Activated naive CD4-positive, alpha-beta T cell treated with anti-CD3 and anti-CD28 coated beads, Interleukin-2, amount 50 U/mL, for 24 hours (primary cell): ENCODE data around the gene NPNT.
"Not testable (repeated sequence)": the region's sequence is repeated elsewhere in the genome, so short reads cannot be mapped to it uniquely, and the experiment has no call there.

Source experiments
- H3K27ac Mint-ChIP-seq: one replicate; pipeline ENCODE4 v1.8.0; 2021; ENCODE audit warnings: mild to moderate bottlenecking, mixed read lengths
- H3K27me3 Mint-ChIP-seq: one replicate; pipeline ENCODE4 v1.8.0; 2021; ENCODE audit warnings: mixed read lengths
- H3K36me3 Mint-ChIP-seq: one replicate; pipeline ENCODE4 v1.8.0; 2021; ENCODE audit warnings: mixed read lengths
- H3K4me1 Mint-ChIP-seq: one replicate; pipeline ENCODE4 v1.8.0; 2021; ENCODE audit warnings: mixed read lengths
- H3K4me3 Mint-ChIP-seq: one replicate; pipeline ENCODE4 v1.8.0; 2021; ENCODE audit warnings: mild to moderate bottlenecking, mixed read lengths
- H3K9me3 Mint-ChIP-seq: one replicate; pipeline ENCODE4 v1.8.0; 2021; ENCODE audit warnings: mixed read lengths

The NPNT gene

GRCh38 chr4:105894660-105895582 is at the start of gene NPNT:
NPNT (plus strand) TSS chr4:105895471; CDS start chr4:105895653, 182 bp downstream.
- Mint-ChIP-seq H3K9me3 (peaks cover 5% of the 10 kb centered on the region), H3K36me3 (no peaks in the 10 kb centered on the region), H3K4me1 (peaks cover 4% of the 10 kb centered on the region), H3K27me3 (peaks cover 56% of the 10 kb centered on the region), H3K27ac (no peak within 1 kb of the TSS), H3K4me3 (no peak within 1 kb of the TSS)

- H3K4me3 Mint-ChIP-seq: no peak overlapping the region
- no peak overlapping the region for H3K27ac Mint-ChIP-seq
- H3K4me1 Mint-ChIP-seq: no peaks in the 10 kb centered on the region
- H3K36me3 Mint-ChIP-seq: peaks cover 10% of the 10 kb centered on the region
- H3K27me3 Mint-ChIP-seq: no peaks in the 10 kb centered on the region
- no peaks in the 10 kb centered on the region for H3K9me3 Mint-ChIP-seq
Observed at GRCh38 chr4:105845559-105845958, 49.7 kb upstream of the NPNT start.

- H3K27ac Mint-ChIP-seq, H3K4me1 Mint-ChIP-seq, H3K4me3 Mint-ChIP-seq, H3K36me3 Mint-ChIP-seq, H3K9me3 Mint-ChIP-seq, H3K27me3 Mint-ChIP-seq: not testable (repeated sequence)
Observed at GRCh38 chr4:105848359-105848758, 46.9 kb upstream of the NPNT start.

GRCh38 chr4:105851196-105851595 is 44.1 kb upstream of the NPNT start:
- H3K9me3 Mint-ChIP-seq: peaks cover 13% of the 10 kb centered on the region
- H3K27ac Mint-ChIP-seq: no peak overlapping the region
- H3K4me3 Mint-ChIP-seq: no peak overlapping the region
- H3K4me1 Mint-ChIP-seq: no peaks in the 10 kb centered on the region
- no peaks in the 10 kb centered on the region for H3K27me3 Mint-ChIP-seq
- H3K36me3 Mint-ChIP-seq: peaks cover 20% of the 10 kb centered on the region

- peaks cover 27% of the 10 kb centered on the region for H3K36me3 Mint-ChIP-seq
- not testable (repeated sequence) for H3K4me1 Mint-ChIP-seq, H3K4me3 Mint-ChIP-seq, H3K27ac Mint-ChIP-seq, H3K27me3 Mint-ChIP-seq
- H3K9me3 Mint-ChIP-seq: peaks cover 18% of the 10 kb centered on the region
Observed at GRCh38 chr4:105852230-105852629, 43.0 kb upstream of the NPNT start.

DNA sequence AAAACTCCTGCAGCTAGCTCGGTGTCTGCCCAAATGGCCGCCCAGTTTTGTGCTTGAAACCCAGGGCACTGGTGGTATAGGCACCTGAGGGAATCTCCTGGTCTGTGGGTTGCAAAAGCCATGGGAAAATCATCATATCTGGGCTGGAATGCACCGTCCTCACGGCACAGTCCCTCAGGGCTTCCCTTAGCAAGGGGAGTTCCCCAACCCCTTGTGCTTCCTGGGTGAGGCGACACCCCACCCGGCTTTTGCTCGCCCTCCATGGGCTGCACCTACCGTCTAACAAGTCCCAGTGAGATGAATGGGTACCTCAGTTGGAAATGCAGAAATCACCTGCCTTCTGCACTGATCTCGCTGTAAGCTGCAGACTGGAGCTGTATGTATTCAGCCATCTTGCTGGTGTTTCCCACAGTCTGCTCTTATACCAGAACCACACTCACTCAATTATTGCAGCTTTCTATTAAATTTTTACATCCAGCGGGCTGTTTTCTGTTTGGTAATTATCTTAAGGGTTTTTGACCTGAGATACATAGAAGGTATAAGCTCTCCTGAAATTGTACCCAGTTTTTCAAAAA is 36.7 kb upstream of the NPNT start:
- H3K27ac Mint-ChIP-seq: no peak overlapping the region
- peaks cover 19% of the 10 kb centered on the region for H3K36me3 Mint-ChIP-seq
- no peak overlapping the region for H3K4me3 Mint-ChIP-seq
- no peaks in the 10 kb centered on the region for H3K4me1 Mint-ChIP-seq
- no peaks in the 10 kb centered on the region for H3K27me3 Mint-ChIP-seq
- peaks cover 31% of the 10 kb centered on the region for H3K9me3 Mint-ChIP-seq

- no peaks in the 10 kb centered on the region for H3K27me3 Mint-ChIP-seq
- H3K36me3 Mint-ChIP-seq: peaks cover 14% of the 10 kb centered on the region
- no peak overlapping the region for H3K4me3 Mint-ChIP-seq
- no peaks in the 10 kb centered on the region for H3K4me1 Mint-ChIP-seq
- no peak overlapping the region for H3K27ac Mint-ChIP-seq
- H3K9me3 Mint-ChIP-seq: peaks cover 26% of the 10 kb centered on the region
Observed at GRCh38 chr4:105859233-105859632, 36.0 kb upstream of the NPNT start.

DNA sequence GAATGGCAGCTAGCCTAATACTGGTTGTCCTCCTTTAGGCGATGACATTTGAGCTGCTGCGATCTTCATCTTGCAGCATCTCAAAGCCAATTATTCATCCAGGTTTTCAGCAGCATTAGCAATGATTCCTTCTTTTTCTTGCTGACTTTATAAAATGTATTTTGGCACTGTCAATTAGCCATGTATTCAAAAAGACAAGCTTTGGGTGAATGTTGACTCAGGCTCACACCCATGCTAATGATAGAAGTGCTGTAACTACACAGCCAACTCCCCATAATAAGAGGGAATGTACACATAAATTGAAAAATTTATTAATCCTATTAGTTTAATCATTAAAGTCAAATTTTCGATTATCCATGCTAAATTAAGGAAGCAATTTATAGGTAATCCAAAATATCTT is 24.3 kb upstream of the NPNT start:
- Mint-ChIP-seq H3K9me3 (no peaks in the 10 kb centered on the region), H3K27ac (no peak overlapping the region), H3K27me3 (peaks cover 4% of the 10 kb centered on the region), H3K36me3 (no peaks in the 10 kb centered on the region), H3K4me3 (no peak overlapping the region), H3K4me1 (no peaks in the 10 kb centered on the region)

DNA sequence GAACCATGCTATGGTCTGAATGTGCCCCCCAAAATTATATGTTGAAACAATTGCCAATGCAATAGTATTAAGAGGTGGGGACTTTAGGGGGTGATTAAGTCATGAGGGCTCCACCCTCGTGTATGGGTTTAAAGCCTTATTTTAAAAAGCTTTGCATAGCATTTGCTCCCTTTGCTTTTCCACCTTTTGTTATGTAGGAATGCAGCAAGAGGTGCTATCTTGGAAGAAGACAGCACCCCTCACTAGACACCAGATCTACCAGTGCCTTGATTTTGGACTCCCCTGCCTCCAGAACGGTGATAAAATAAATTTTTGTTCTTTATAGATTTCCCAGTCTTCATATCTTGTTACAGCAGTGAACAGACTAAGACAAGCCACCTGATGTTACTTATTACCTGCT is 23.3 kb upstream of the NPNT start:
- no peak overlapping the region for H3K27ac Mint-ChIP-seq
- H3K27me3 Mint-ChIP-seq: peaks cover 4% of the 10 kb centered on the region
- no peaks in the 10 kb centered on the region for H3K36me3 Mint-ChIP-seq
- no peaks in the 10 kb centered on the region for H3K4me1 Mint-ChIP-seq
- no peaks in the 10 kb centered on the region for H3K9me3 Mint-ChIP-seq
- H3K4me3 Mint-ChIP-seq: no peak overlapping the region

DNA sequence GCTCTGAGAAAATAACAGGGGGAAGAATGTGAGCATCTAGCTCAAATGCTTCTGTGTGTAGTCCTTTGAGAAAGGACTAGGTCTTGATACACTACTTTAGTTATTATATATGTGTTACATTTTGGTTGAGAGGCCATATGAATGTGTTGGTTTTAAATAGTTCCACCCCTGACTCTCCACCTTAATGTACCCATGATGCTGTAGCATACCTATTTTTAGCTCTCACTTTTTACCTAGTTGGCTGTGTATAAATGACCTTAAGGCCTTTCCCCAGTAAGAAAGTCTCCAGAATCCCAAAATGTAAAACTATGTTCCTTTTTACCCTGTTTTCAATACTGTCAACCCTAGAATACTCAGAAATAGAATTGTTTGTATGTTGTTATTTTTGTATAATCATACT is 20.0 kb upstream of the NPNT start:
- no peak overlapping the region for H3K4me3 Mint-ChIP-seq
- no peaks in the 10 kb centered on the region for H3K4me1 Mint-ChIP-seq
- H3K9me3 Mint-ChIP-seq: no peaks in the 10 kb centered on the region
- peaks cover 9% of the 10 kb centered on the region for H3K27me3 Mint-ChIP-seq
- no peaks in the 10 kb centered on the region for H3K36me3 Mint-ChIP-seq
- no peak overlapping the region for H3K27ac Mint-ChIP-seq

GRCh38 chr4:105878668-105879067 is 16.6 kb upstream of the NPNT start:
- Mint-ChIP-seq H3K4me1 (no peaks in the 10 kb centered on the region), H3K27ac (no peak overlapping the region), H3K4me3 (no peak overlapping the region), H3K27me3 (peaks cover 12% of the 10 kb centered on the region), H3K36me3 (no peaks in the 10 kb centered on the region), H3K9me3 (no peaks in the 10 kb centered on the region)

- Mint-ChIP-seq H3K9me3 (peaks cover 9% of the 10 kb centered on the region), H3K27me3 (peaks cover 17% of the 10 kb centered on the region), H3K4me1 (no peaks in the 10 kb centered on the region), H3K36me3 (no peaks in the 10 kb centered on the region), H3K27ac (no peak overlapping the region), H3K4me3 (no peak overlapping the region)
Observed at GRCh38 chr4:105887508-105887907, 7.8 kb upstream of the NPNT start.

DNA sequence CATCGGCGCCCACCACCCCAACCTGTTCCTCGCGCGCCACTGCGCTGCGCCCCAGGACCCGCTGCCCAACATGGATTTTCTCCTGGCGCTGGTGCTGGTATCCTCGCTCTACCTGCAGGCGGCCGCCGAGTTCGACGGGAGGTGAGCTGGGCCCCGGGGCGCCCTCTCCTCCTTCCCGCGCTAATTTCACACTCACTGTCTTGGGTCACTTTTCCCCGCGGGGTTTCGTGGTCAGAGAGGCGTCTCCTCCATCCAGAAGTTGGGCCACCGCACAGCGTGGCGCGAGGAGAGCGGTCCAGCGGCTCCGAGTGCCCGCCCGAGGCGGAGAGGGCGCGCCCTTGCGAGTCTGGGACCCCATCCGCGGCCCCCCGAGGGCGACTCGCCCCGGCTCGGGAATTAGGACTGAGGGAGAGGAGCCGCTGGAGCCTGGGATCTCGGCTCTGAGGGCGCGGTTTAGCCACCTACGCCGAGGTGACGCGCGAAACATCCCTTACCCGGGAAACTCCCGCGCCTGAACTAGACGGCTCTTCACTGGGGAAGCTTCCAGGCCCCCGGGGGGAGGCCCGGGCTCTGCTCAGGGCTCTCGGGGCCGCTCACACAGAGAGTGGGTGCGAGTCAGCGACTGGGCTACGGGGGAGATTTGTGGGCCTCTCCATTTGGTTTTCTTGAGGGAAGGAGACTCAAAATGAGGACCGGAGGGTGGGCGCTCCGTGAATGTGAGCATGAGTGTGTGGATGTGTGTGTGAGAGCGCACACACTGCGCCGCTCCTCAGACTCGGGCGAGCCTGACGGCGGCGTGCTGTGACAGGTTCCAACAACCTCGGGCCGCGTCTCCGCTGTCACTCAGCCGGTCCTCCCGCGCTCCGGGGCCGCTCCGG is 551 bp downstream of the NPNT start:
- Mint-ChIP-seq H3K27ac (no peak overlapping the region), H3K9me3 (no peaks in the 10 kb centered on the region), H3K36me3 (no peaks in the 10 kb centered on the region), H3K4me1 (peaks cover 4% of the 10 kb centered on the region), H3K27me3 (peaks cover 53% of the 10 kb centered on the region), H3K4me3 (no peak overlapping the region)

GRCh38 chr4:105896461-105896942 is 1.2 kb downstream of the NPNT start:
- H3K27ac Mint-ChIP-seq: no peak overlapping the region
- H3K4me3 Mint-ChIP-seq: no peak overlapping the region
- H3K4me1 Mint-ChIP-seq: peaks cover 4% of the 10 kb centered on the region

DNA sequence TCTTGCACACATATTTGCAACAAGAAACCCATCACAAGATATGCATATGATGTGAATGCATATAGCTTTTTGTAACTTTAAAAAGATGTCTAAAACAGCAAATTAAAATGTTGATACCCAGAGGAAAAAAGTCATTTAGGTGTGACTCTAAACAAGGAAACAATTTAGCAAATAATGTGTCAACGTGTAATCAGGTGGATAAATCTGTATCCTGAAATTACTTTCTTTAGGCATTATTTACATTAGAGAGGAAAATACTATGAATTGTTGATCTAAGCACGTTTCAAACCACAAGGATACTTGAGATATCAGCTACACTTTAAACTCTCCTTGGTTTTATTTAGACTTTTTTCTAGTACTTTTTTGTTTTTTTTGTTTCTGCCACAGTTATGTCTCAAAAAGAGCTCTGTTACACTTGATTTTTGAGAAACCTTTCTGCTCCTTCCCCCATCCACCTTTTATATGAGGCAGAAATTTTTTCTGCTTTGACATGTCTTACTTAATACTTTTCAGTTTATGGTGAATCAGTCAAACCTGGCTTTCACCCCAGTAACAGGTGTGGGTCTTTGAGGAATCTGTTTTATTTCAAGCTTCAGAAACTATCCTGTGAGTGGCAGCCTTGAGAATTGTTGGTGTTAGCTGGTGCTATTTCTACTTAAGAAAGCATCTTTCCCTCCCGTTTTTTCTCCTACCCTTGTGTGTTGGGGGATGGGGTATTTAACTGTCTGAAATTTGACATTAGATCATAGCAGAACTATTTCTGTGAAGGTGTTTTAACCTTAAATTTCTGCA is 1.9 kb downstream of the NPNT start:
- Mint-ChIP-seq H3K36me3 (no peaks in the 10 kb centered on the region), H3K4me3 (no peak overlapping the region), H3K4me1 (peaks cover 4% of the 10 kb centered on the region), H3K9me3 (no peaks in the 10 kb centered on the region), H3K27ac (no peak overlapping the region), H3K27me3 (peaks cover 49% of the 10 kb centered on the region)

More at GRCh38 chr4:105896461-105896942, 1.2 kb downstream of the NPNT start:
- H3K27me3 Mint-ChIP-seq: peaks cover 51% of the 10 kb centered on the region
- no peaks in the 10 kb centered on the region for H3K9me3 Mint-ChIP-seq
- H3K36me3 Mint-ChIP-seq: no peaks in the 10 kb centered on the region
